A549 (cell line): ENCODE measurements around the gene RIMBP2. TPM values are rescaled to one million over a fixed set of nuclear protein-coding genes. Genes with fewer than 3 reads are reported as not detected.

Source experiments
- ATAC-seq, 2 experiments: fragments of 200-7000 bp in 1 of 2; fragments of >200 bp in 1 of 2; cut with Nextera tagmentation in 1 of 2; cut with Tn5 transposase in 1 of 2; 3 replicates each; pipeline versions ENCODE4 v1.8.0 to v1.9.1; 2018 to 2020; ENCODE audit warnings: mild to moderate bottlenecking in 1 of 2, moderate library complexity in 1 of 2
- CTCF ChIA-PET: fragments of 300-600 bp; sonication (Branson Sonifier 250); formaldehyde crosslinking; extraction: SDS; loops from one replicate; lab custom pipeline; 2021; ENCODE audit warnings: antibody characterized with exemption, inconsistent platforms; lab: Yijun Ruan, JAX
- POLR2A ChIA-PET: fragments of 350-600 bp; formaldehyde crosslinking; extraction: SDS; loops from one replicate; lab custom pipeline; 2021; ENCODE audit warnings: antibody characterized with exemption, inconsistent platforms; lab: Yijun Ruan, JAX
- DNase-seq, 2 experiments: peaks; one replicate each; pipeline versions ENCODE4 v3.0.0 to v3.0.0-alpha.2; 2011 to 2016; ENCODE audit warnings: low read depth in 1 of 2, low spot score in 1 of 2
- FAIRE-seq: peaks from 2 replicates; lab custom pipeline; 2011; peaks lifted over from hg19 to GRCh38; lab: Jason Lieb, UNC
- H3K27ac ChIP-seq, 2 experiments: fragments of >200 bp; sonication (Bioruptor Twin); formaldehyde crosslinking; 3 replicates each; pipeline ENCODE4 v1.5.1; 2016 to 2017
- H3K4me1 ChIP-seq: fragments of >200 bp; sonication (Bioruptor Twin); formaldehyde crosslinking; 3 replicates; pipeline ENCODE4 v1.6.1; 2016
- H3K4me2 ChIP-seq: fragments of >200 bp; sonication (Bioruptor Twin); formaldehyde crosslinking; 3 replicates; pipeline ENCODE4 v1.6.1; 2016
- H3K4me3 ChIP-seq: fragments of >200 bp; sonication (Bioruptor Twin); formaldehyde crosslinking; 3 replicates; pipeline ENCODE4 v1.5.1; 2016
- H3K9me3 ChIP-seq: fragments of >200 bp; sonication (Bioruptor Twin); formaldehyde crosslinking; 3 replicates; pipeline ENCODE4 v1.6.1; 2016
- BHLHE40 ChIP-seq: IDR thresholded peaks from 2 replicates; pipeline ENCODE4 v1.6.1; 2012; ENCODE audit warnings: low read depth, low read length, inconsistent platforms
- CHD2 ChIP-seq: fragments of 150-350 bp; IDR thresholded peaks from 2 replicates; pipeline ENCODE4 v1.6.1; 2014; ENCODE audit warnings: low read length; ENCODE audit not compliant: partially characterized antibody
- CHD4 ChIP-seq: fragments of 200-600 bp; sonication (generic); IDR thresholded peaks from 2 replicates; pipeline ENCODE4 v1.6.1; 2016; ENCODE audit warnings: antibody characterized with exemption, mild to moderate bottlenecking, borderline replicate concordance
- EP300 ChIP-seq, 2 experiments: fragments of >200 bp; sonication (Bioruptor Twin); formaldehyde crosslinking; IDR thresholded peaks; 2 replicates in 1 of 2; 3 replicates in 1 of 2; pipeline ENCODE4 v1.6.1; 2016 to 2017
- ESRRA ChIP-seq: fragments of 150-350 bp; IDR thresholded peaks from 2 replicates; pipeline ENCODE4 v1.6.1; 2014; ENCODE audit warnings: mild to moderate bottlenecking, low read length, borderline replicate concordance
- FOSB ChIP-seq: fragments of 250-450 bp; sonication (Bioruptor Pico); IDR thresholded peaks from 2 replicates; pipeline ENCODE4 v1.5.0; 2020; ENCODE audit warnings: mild to moderate bottlenecking, moderate library complexity
- HEYL ChIP-seq: fragments of 250-450 bp; sonication (Bioruptor Pico); IDR thresholded peaks from 2 replicates; pipeline ENCODE4 v1.8.0; 2021; ENCODE audit warnings: mild to moderate bottlenecking, moderate library complexity
- HOXA7 ChIP-seq: fragments of 250-450 bp; sonication (Bioruptor Pico); IDR thresholded peaks from 2 replicates; pipeline ENCODE4 v1.5.0; 2020; ENCODE audit warnings: mild to moderate bottlenecking, moderate library complexity
- HOXB13 ChIP-seq: fragments of 250-450 bp; sonication (Bioruptor Pico); IDR thresholded peaks from 2 replicates; pipeline ENCODE4 v1.5.0; 2020; ENCODE audit warnings: low read depth, mild to moderate bottlenecking, moderate library complexity
- MAFK ChIP-seq: fragments of 450-650 bp; IDR thresholded peaks from 2 replicates; pipeline ENCODE4 v1.6.1; 2014; ENCODE audit not compliant: partially characterized antibody
- MYC ChIP-seq: IDR thresholded peaks from 2 replicates; pipeline ENCODE4 v1.6.1; 2012; ENCODE audit warnings: mild to moderate bottlenecking, inconsistent platforms, low read length, improper control_type of control experiment, borderline replicate concordance
- NFE2L2 ChIP-seq: fragments of 150-350 bp; conservative IDR thresholded peaks from 2 replicates; pipeline ENCODE4 v1.6.1; 2014; ENCODE audit warnings: low read length
- NPAS2 ChIP-seq: fragments of 250-450 bp; sonication (Bioruptor Pico); IDR thresholded peaks from 2 replicates; pipeline ENCODE4 v1.8.0; 2022; ENCODE audit warnings: mild to moderate bottlenecking, moderate library complexity, borderline replicate concordance
- NR3C1 ChIP-seq: fragments of >200 bp; sonication (Bioruptor Twin); formaldehyde crosslinking; IDR thresholded peaks from 3 replicates; pipeline ENCODE4 v1.6.1; 2017
- POLR2A ChIP-seq: IDR thresholded peaks from 2 replicates; pipeline ENCODE4 v1.6.1; 2012; ENCODE audit warnings: mild to moderate bottlenecking, low read length
- POLR2AphosphoS2 ChIP-seq: conservative IDR thresholded peaks from 2 replicates; pipeline ENCODE4 v1.6.1; 2012; ENCODE audit warnings: low read length, improper control_type of control experiment, inconsistent platforms
- RFX5 ChIP-seq: fragments of 450-650 bp; IDR thresholded peaks from 2 replicates; pipeline ENCODE4 v1.7.1; 2014; ENCODE audit warnings: antibody characterized with exemption, mild to moderate bottlenecking, moderate library complexity
- SMC3 ChIP-seq: fragments of >200 bp; sonication (Bioruptor Twin); formaldehyde crosslinking; IDR thresholded peaks from 3 replicates; pipeline ENCODE4 v1.6.1; 2018; ENCODE audit warnings: inconsistent platforms
- TFCP2L1 ChIP-seq: fragments of 250-450 bp; sonication (Bioruptor Pico); IDR thresholded peaks from 2 replicates; pipeline ENCODE4 v1.5.0; 2021; ENCODE audit warnings: mild to moderate bottlenecking
- ZNF302 ChIP-seq: fragments of 250-450 bp; sonication (Bioruptor Pico); IDR thresholded peaks from 2 replicates; pipeline ENCODE4 v1.9.0; 2021; ENCODE audit warnings: inconsistent platforms, mild to moderate bottlenecking, moderate library complexity
- WGBS: methylation state at CpG from one replicate; pipeline ENCODE4 v1.1.6; 2017; ENCODE audit errors: missing lambda C conversion rate; 5-methylcytosine and 5-hydroxymethylcytosine counted together
- polyA plus RNA-seq, 4 experiments: library from polyadenylated mRNA; depleted of rRNA in 3 of 4; stranded (reverse); fragments of >200 nt; fragmentation: RNase III in 1 of 4; extraction: RNeasy Plus Mini Kit Qiagen cat#74134 plus additional on column Dnase treatment in 1 of 4; gene quantifications; 2 replicates in 3 of 4; 3 replicates in 1 of 4; pipeline ENCODE4 v1.2.3, GENCODE V29; 2011 to 2017
- TF ChIP-seq, protein P1 (sequence below): fragments of 450-650 bp; IDR thresholded peaks from 2 replicates; pipeline ENCODE4 v1.6.1; 2014; ENCODE audit warnings: antibody characterized with exemption
- TF ChIP-seq, protein P2 (sequence below): IDR thresholded peaks from 2 replicates; pipeline ENCODE4 v1.6.1; 2012; ENCODE audit warnings: low read depth, borderline replicate concordance
- TF ChIP-seq, protein P3 (sequence below): fragments of 250-450 bp; sonication (Bioruptor Pico); IDR thresholded peaks from 2 replicates; pipeline ENCODE4 v1.5.0; 2021; ENCODE audit warnings: mild to moderate bottlenecking, moderate library complexity, borderline replicate concordance
- TF ChIP-seq, protein P4 (sequence below): IDR thresholded peaks from 2 replicates; pipeline ENCODE4 v1.6.1; 2012

RIMBP2 gene
- polyA plus RNA-seq, 2 of the 4 experiments (the other 2 are of a cell fraction) = not detected

DNA sequence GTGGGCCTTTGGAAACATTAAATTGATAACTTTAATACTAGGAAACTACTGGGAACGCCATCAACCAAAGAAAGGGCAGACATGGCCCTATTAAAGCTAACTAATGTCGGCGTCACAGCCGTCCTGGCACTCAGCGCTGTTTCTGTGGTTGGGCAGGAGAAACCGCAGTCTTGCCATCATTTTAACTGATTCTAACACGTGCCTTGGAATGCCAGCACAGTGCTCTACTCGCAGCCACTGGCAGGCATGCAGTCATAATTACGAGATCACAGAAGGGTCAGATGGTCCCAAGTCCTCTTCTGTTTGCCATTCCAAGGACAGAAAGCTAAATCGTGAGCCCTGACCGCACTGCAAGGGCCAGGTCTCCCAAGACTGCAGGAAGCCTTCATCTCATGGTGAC lies 75.2 kb downstream of the RIMBP2 start:
- ATAC-seq (no peak), FAIRE-seq (no peak), DNase-seq (no peak)
- no peak overlapping the region for H3K27ac ChIP-seq
- no peak overlapping the region for H3K4me2 ChIP-seq
- 52% methylated on average over 11 of the region's 11 CpGs for WGBS
- POLR2A ChIA-PET = no interaction called here
- TF ChIP-seq MYC (no peak), BHLHE40 (no peak), POLR2AphosphoS2 (no peak), TFCP2L1 (no peak), MAFK (no peak), ZNF302 (CRISPR knock-in tag) (no peak), RFX5 (no peak)
- H3K4me3 ChIP-seq = no peak overlapping the region
- no peaks in the 10 kb centered on the region for H3K4me1 ChIP-seq
- no peaks in the 10 kb centered on the region for H3K9me3 ChIP-seq
- CTCF ChIA-PET = interaction anchor here (1.0 kb wide), 1 partner anchor 21 kb away, joined by 3 read pairs; no protein-coding TSS in a partner anchor

DNA sequence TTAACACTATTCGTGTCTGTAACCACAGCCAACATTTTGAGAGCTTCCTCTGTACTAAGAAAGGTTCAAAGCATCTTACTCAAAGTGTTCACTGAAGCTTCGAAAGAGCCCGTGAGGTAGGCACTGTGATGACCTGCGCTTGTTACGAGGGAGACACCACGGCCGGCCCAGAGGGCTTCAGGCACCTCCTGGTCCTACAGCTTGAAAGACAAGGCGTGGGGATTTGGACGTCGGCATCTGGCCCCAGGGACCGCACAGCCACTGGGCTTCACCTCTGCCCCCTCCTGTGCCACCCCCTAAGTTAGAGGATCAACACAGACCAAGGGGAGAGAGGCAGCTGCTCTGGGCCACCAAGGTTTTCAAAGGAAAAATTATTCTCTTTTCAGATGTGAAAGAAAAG lies 75.6 kb downstream of the RIMBP2 start:
- POLR2A ChIA-PET = no interaction called here
- DNase-seq = no peak

More for the DNA sequence above, 75.6 kb downstream of the RIMBP2 start:
- 49% methylated on average over 11 of the region's 11 CpGs for WGBS
- FAIRE-seq (no peak), ATAC-seq (no peak)
- H3K4me1 ChIP-seq = no peaks in the 10 kb centered on the region
- H3K4me3 ChIP-seq = no peak overlapping the region
- H3K27ac ChIP-seq = no peak overlapping the region
- CTCF ChIA-PET = interaction anchor here (0.6 to 1.0 kb wide), 2 partner anchors 11 to 21 kb away, joined by 3 read pairs; no protein-coding TSS in a partner anchor
- no peaks in the 10 kb centered on the region for H3K9me3 ChIP-seq
- no peak for TF ChIP-seq CHD4
- TF ChIP-seq, protein P1, sequence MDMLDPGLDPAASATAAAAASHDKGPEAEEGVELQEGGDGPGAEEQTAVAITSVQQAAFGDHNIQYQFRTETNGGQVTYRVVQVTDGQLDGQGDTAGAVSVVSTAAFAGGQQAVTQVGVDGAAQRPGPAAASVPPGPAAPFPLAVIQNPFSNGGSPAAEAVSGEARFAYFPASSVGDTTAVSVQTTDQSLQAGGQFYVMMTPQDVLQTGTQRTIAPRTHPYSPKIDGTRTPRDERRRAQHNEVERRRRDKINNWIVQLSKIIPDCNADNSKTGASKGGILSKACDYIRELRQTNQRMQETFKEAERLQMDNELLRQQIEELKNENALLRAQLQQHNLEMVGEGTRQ = no peak
- no peak for TF ChIP-seq ESRRA
- TF ChIP-seq, protein P2, sequence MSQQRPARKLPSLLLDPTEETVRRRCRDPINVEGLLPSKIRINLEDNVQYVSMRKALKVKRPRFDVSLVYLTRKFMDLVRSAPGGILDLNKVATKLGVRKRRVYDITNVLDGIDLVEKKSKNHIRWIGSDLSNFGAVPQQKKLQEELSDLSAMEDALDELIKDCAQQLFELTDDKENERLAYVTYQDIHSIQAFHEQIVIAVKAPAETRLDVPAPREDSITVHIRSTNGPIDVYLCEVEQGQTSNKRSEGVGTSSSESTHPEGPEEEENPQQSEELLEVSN = no peak
- no peak for TF ChIP-seq EP300 (IDR thresholded peaks at IDR 0.05)
- no peak for TF ChIP-seq POLR2A
- no peak for TF ChIP-seq NPAS2
- no peak for TF ChIP-seq HOXA7 (CRISPR knock-in tag)
- no peak for TF ChIP-seq FOSB
- no peak for TF ChIP-seq SMC3
- TF ChIP-seq, protein P3, sequence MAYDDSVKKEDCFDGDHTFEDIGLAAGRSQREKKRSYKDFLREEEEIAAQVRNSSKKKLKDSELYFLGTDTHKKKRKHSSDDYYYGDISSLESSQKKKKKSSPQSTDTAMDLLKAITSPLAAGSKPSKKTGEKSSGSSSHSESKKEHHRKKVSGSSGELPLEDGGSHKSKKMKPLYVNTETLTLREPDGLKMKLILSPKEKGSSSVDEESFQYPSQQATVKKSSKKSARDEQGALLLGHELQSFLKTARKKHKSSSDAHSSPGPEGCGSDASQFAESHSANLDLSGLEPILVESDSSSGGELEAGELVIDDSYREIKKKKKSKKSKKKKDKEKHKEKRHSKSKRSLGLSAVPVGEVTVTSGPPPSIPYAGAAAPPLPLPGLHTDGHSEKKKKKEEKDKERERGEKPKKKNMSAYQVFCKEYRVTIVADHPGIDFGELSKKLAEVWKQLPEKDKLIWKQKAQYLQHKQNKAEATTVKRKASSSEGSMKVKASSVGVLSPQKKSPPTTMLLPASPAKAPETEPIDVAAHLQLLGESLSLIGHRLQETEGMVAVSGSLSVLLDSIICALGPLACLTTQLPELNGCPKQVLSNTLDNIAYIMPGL = no peak
- TF ChIP-seq HEYL = no peak
- no peak for TF ChIP-seq TFCP2L1
- no peak for TF ChIP-seq CHD2
- TF ChIP-seq, protein P4, sequence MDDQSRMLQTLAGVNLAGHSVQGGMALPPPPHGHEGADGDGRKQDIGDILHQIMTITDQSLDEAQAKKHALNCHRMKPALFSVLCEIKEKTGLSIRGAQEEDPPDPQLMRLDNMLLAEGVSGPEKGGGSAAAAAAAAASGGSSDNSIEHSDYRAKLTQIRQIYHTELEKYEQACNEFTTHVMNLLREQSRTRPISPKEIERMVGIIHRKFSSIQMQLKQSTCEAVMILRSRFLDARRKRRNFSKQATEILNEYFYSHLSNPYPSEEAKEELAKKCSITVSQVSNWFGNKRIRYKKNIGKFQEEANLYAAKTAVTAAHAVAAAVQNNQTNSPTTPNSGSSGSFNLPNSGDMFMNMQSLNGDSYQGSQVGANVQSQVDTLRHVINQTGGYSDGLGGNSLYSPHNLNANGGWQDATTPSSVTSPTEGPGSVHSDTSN = no peak
- TF ChIP-seq NFE2L2 = no peak
- no peak for TF ChIP-seq HOXB13 (CRISPR knock-in tag)
- TF ChIP-seq NR3C1 = no peak
- TF ChIP-seq ZNF302 (CRISPR knock-in tag) = no peak
- no peak overlapping the region for H3K4me2 ChIP-seq
